ENCODE measurements around the gene BAG3. TPM values are rescaled to one million over a fixed set of nuclear protein-coding genes. Genes with fewer than 3 reads are reported as not detected.

The BAG3 gene
- total RNA-seq, 2 experiments from 2014 or later, result 13.4 to 14.3 TPM

DNA sequence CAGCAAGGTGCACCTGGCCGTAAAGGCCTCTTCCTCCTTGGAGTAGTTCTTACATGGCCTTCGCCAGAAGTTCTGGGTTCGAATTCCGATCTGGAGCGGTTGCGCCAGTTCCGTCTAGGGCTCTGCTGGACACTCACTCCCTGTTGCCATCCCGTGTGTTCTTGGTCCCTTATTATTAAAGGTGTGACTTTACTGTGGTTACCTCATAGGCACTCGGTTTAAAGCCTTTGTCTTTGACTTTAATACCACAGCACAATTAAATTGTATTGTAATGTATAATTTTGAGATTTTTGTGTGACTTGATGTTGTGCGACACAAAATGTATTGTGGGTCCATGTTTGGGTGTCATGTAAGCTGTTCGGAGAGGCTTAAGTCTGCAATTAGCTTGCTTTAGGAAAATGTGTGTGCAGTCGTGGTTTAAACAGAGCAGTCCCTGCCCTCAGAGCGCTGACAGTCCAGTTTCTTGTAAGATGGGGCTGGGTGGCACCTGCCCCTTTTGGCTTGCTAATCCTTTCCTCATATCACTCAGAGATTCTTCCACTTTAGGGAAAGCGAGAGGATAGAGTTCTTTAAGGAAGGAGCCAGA lies 75.6 kb downstream of the BAG3 start:
- Mint-ChIP-seq H3K4me1 (ENCODE audit: low read depth) (peaks cover 41% of the 10 kb centered on the region), H3K36me3 (ENCODE audit: low read depth) (peaks cover 2% of the 10 kb centered on the region), H3K9me3 (no peaks in the 10 kb centered on the region), H3K27ac (peak overlapping the region; percentile 76), H3K4me3 (peak overlapping the region; percentile 82), H3K27me3 (no peaks in the 10 kb centered on the region)
- intact Hi-C loops (cut with micrococcal nuclease), result loop anchor here (5.0 kb wide), 1 partner anchor 39 kb away; no protein-coding TSS in a partner anchor
- CTCF ChIA-PET, result interaction anchor here (1.1 to 6.6 kb wide), 7 partner anchors 8 to 133 kb away, joined by 4 to 42 read pairs (median 13); no protein-coding TSS in a partner anchor
- TF ChIP-seq, protein P1, sequence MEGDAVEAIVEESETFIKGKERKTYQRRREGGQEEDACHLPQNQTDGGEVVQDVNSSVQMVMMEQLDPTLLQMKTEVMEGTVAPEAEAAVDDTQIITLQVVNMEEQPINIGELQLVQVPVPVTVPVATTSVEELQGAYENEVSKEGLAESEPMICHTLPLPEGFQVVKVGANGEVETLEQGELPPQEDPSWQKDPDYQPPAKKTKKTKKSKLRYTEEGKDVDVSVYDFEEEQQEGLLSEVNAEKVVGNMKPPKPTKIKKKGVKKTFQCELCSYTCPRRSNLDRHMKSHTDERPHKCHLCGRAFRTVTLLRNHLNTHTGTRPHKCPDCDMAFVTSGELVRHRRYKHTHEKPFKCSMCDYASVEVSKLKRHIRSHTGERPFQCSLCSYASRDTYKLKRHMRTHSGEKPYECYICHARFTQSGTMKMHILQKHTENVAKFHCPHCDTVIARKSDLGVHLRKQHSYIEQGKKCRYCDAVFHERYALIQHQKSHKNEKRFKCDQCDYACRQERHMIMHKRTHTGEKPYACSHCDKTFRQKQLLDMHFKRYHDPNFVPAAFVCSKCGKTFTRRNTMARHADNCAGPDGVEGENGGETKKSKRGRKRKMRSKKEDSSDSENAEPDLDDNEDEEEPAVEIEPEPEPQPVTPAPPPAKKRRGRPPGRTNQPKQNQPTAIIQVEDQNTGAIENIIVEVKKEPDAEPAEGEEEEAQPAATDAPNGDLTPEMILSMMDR (IDR thresholded peaks at IDR 0.05), result no peak
- POLR2A ChIA-PET, result interaction anchor here (1.0 to 3.8 kb wide), 6 partner anchors 11 to 55 kb away, joined by 3 to 33 read pairs (median 6); no protein-coding TSS in a partner anchor
- no peak for ATAC-seq
- DNase-seq, result peak; percentile 32

Other genes starting within 250 kb of the BAG3 start
- 100 to 1,000 TPM; 207 to 220 TPM for gene RGS10, start 108.7 kb upstream of the BAG3 start, total RNA-seq
- gene TIAL1, start 54.4 kb upstream of the BAG3 start, total RNA-seq, result 100 to 1,000 TPM; 200 to 204 TPM
- gene INPP5F, start 74.7 kb downstream of the BAG3 start, total RNA-seq, result 10 to 100 TPM; 10.7 TPM
- gene MCMBP, start 221.5 kb downstream of the BAG3 start, total RNA-seq, result 10 to 100 TPM; 86.2 to 90.5 TPM
- 10 to 100 TPM; 60.3 to 61.4 TPM for gene SEC23IP, start 241.3 kb downstream of the BAG3 start, total RNA-seq